Stimulated activated CD8-positive, alpha-beta memory T cell treated with anti-CD3 and anti-CD28 coated beads, Interleukin-4, amount 100 ng/mL, for 48 hours (primary cell): ENCODE data around the gene CAMK2B.

ENCODE experiments used
- DNase-seq: peaks from one replicate; pipeline ENCODE4 v3.0.0-alpha.2; 2020

CAMK2B gene

DNA sequence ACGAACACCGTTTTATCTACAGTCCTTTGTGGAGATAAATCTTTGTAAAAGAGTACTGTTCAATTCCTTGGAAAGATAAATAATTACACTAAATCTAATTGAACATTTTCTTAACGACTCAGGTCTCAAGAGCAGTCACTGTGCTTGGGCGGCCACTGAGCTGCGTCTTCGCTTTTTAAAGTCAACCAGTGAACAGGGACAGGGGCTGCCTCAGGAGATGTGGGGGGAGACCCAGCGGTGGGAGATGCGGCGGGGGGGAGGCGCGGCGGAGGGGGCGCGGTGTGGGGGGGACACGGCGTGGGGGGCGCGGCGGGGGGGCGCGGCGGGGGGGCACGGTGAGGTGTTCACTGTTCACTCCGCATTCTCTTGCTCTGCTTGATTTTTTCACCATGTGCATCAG is 39.8 kb downstream of the CAMK2B start:
- DNase-seq = no peak

GRCh38 chr7:44284881-44285541 is 40.4 kb downstream of the CAMK2B start:
- DNase-seq = no peak

GRCh38 chr7:44284216-44284615 is 41.2 kb downstream of the CAMK2B start:
- no peak for DNase-seq

DNA sequence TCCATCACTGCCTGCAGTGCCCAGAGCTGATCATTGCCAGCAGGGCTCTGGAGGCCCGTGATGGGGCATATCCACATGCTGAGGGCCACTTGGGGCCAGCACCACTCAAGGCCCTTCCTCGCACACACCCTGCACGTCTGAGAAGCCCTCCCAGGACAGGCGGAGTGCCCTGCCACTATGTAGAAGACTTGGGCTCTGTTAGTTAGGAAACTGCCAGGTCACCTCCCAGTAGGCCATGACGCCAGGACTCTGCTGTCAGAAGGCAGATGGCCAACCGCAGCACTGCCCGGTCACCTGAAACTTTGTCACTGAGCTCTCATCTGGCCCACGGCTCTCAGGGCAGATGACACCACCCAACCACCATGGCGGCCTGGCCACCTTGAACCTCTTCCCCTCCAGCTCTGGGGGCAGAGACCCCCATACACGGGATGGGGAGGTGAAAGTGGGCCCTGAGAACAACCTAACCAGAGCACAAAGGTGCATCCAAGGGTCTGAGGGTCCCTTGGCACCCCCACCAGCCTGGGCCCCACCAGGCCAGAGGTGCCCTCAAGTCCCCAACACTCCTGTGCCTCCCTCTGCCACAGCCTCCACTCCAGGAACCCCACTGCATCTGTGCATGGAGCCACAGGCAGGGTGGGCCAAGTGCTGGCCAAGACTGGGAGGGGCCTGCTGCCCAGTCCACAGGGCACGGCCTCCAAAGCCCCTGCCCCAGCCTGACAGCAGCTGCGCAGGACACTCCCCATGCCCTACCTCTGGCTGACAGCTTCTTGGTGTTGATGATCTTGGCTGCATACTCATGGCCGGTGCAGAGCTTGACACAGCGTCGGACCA is 41.8 kb downstream of the CAMK2B start:
- peak; percentile 12 for DNase-seq

DNA sequence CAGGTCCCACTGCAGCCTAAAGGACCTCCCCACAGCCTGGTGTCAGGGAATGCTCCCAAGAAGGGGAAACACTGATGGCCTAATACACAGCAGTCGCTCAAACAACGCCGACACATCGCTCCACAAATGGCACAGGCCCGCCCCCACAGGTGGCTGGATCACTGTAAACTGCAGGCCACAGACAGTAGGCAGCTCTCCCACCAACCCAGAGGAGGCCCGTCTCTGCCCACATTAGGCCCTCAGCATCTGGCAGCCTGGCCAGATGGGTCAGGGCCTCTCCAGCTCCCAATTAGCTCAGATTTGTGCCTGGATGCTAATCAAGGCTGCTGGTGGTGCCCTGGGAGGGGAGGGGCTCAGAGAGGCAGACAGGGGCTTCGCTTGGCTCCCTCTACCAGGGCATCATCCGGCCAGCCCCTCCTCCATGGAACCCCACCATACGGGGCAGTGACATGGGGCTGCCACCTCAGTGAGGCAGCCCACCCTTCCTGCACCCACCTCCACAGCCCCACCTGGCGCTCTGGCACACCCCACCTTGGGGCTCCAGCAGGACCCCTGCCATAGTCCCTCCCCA is 42.7 kb downstream of the CAMK2B start:
- DNase-seq = peak; percentile 14

DNA sequence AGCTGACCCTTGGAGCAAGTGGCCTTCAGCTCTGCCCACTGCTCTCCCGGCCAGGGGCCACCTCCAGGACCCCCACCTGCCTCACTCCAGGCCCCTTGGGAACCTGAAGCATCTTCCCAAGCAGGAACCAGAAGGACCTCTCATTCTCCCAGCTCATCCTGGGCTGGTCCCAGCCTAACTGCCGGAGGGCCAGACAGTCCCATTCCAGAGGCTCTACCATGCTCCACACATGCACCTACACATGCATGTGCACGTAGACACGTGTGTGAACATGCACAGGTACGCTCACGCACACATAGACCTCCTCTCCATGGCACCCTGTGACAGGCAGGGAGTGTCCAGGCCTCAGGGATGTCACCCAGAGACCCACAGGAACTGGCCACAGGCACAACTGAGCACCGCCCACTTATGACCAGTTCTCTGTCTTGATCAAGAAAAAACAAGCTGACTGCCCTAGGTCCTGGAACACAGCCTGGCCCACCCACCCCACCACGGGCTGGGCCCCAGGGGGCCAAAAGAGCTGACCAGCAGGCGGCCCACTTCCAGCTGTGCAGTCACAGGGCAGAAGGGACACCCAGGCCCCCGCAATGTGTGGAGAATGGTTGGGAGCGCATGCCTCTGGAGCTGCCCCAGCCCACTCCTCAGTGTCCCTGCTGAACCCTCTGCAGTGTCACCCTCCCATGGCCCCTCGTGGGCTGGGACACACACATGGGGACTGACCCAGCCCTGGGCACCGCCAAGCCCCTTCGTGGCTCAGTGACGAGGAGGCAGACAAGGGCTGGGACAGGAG is 43.4 kb downstream of the CAMK2B start:
- DNase-seq = peak; percentile 17

DNA sequence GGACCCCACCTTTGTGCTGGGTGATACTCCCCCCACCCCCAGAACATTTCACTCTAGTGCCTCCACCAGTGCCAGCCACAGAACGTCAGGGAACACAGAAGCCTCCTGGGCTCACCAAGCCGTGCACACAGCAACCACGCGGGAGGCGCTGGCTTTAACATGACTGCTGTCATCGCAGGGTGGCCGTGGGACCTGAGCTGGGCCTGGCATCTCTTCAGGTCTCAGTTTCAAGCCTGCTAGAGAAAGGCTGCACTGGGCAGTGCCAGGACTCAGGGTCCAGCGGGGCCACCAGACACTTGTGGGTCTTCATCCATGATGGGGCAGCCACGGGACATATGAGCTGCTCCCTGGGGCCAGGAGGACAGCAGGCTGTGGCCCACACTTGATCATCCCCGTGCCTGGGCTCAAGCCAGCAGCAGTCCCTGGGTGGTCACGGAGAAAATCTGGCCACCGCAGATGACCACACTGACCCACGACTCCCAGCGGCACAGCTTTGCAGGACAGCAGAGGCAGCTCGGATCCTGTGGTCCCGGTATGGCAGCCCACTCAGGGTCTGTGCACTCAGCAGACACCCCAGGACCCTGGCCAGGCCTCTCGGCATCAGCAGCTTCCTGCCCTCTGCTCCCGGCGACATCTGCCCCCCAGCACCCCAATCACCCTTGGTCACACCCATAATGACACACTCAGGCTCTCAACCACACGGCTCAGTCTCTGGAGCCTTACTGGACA is 44.2 kb downstream of the CAMK2B start:
- peak; percentile 19 for DNase-seq

GRCh38 chr7:44280636-44280992 is 44.8 kb downstream of the CAMK2B start:
- no peak for DNase-seq

GRCh38 chr7:44279731-44280505 is 45.5 kb downstream of the CAMK2B start:
- DNase-seq = peak; percentile 14

DNA sequence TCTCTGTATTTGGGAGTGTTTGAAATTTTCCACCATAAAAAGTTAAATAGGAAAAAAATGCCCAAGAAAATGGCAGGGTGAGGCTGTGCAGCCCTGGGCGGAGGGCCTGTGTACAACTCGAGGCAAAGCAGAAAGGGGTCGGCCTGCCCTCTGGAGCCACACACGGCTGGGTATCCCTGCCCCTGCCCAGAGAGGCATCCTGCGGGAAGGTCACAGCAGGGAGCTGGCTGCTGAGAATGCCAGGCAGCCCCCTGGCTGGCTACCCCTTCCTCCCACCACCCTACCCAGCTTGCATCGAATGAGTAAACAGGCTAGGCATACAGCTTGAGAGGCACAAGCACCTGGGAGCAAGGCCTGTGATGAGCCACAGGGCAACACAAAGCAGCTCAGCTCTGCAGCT is 46.1 kb downstream of the CAMK2B start:
- DNase-seq = no peak

- no peak for DNase-seq
These were observed 46.8 kb downstream of the CAMK2B start for GRCh38 chr7:44278451-44279161.

- DNase-seq = no peak
These were observed 47.5 kb downstream of the CAMK2B start for GRCh38 chr7:44277851-44278250.

DNA sequence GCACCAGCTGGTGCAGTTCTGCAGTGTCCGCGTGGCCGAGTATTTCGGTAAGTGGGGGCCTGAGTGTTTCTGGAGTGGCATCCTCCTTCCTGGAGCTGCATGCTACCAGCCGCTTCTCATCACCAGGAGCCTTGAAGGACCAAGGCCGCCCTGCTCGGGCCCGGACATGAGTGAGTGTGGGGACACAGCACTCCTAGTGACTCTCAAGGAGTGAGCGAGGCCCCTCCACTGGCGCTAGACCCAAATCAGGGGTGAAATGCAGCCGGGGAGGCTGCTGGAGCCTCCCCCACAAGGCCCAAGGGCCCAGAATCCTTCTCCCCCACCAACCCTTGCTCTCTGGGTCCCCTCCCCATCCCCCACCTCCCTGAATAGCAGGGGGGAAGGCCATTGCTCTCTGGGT is 48.0 kb downstream of the CAMK2B start:
- no peak for DNase-seq

GRCh38 chr7:44276571-44277221 is 48.7 kb downstream of the CAMK2B start:
- DNase-seq = no peak

DNA sequence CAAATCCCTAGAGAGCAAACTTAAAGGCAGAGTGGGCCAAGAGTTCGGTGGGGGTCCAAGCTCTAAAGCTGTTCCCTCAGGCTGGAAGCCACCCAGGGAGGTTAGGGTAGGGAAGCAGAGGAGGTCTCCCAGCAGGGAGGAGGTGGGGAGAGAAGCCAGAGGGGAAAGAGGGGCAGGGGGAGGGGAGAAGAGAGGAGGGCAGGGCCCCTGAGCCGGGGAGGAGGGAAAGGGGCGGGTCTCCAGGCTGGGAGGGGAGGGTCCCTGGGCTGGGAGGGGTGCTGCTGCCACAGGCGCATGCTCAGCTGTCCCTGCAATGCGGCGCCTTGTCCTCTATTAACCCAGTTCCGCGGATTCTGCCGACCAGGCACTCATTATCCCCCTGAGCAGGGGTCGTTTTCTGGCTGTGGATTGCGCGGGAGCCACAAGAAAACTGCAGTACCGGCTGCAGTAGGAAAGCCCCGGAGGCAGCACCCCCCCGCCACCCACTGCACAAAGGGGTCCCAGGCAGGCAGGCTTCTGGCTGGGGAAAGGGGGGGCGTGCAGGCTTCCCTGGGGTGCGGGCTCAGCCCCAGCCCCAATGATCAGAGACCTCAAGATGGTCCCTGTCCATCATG is 49.3 kb downstream of the CAMK2B start:
- DNase-seq = no peak

DNA sequence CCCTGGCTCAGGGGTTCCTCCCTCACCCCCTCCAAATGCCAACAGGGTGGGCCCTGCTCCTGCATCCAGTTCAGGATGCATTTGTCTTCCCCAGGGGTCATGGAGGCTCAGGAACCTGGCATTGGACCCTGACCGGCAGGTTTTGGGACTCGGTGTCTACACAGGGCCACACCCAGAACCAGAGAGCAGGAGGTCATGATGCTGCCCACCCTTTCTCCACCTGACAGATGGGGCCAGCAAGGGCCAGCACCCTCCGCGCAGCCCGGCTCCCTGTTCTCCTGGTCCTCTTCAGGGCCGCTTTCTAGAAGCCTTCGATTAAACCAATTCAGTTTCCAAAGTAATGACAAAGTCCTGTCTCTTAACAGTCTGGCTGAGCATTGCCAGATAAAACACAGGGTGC is 50.2 kb downstream of the CAMK2B start:
- no peak for DNase-seq

DNA sequence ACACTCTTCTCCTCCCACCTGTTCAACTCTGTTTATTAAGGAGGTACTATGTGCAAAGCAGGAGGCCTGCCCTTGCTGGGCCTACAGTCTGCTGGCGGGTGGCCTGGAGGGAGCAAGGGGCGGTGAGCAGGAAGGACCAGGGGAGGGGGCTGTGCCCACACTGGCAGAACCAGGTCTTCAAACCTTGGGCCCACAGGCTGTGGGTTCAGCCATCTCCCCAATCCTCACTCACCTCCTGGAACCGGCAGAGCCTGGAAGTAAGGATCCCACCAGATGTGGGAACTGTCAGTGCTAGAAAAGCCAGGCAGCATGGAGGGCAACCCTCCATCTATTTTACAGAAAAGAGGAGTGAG is 50.8 kb downstream of the CAMK2B start:
- DNase-seq = no peak

- no peak for DNase-seq
These were observed 51.4 kb downstream of the CAMK2B start for GRCh38 chr7:44273681-44274622.

DNA sequence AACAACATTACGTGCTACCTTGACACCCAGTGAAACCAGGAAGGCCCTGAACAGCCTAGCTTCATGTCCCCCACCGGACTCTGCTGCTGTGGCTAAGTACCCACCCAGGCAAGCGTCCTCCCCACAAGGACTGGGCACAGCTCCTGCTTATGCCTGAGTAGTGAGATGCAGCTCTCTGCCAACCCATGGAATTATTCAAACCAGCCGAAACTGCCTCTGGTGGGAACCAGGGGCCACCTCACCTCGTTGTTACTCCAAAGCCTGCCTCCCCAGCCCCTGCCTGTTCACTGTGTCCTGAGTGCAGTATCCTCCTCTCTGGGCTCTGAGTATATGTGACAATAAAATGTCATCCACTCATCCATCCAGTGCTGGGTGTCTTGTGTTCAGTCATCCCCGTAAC is 52.4 kb downstream of the CAMK2B start:
- no peak for DNase-seq
